Measurements from ENCODE around the gene PSMD11. TPM values are rescaled to one million over a fixed set of nuclear protein-coding genes. Genes with fewer than 3 reads are reported as not detected.

PSMD11 gene
- total and polyA plus RNA-seq, 2 of the 8 experiments (the other 6 are each of a cell fraction or from before 2014, with no cell fraction given), result 68.4 to 171 TPM

- TF ChIP-seq E2F6 (IDR thresholded peaks at IDR 0.05) (no peak), CTBP2 (IDR thresholded peaks at IDR 0.05; ENCODE audit: borderline replicate concordance, insufficient read depth, insufficient read length, low read length) (no peak)
These were observed 64.6 kb downstream of the PSMD11 start (continued) for GRCh38 chr17:32508926-32509325.
